Gastrocnemius medialis (tissue), 4 donors: Measurements from ENCODE around the gene EXOG. TPM values are rescaled to one million over a fixed set of nuclear protein-coding genes. Genes with fewer than 3 reads are reported as not detected.

Experiments
- ATAC-seq, 2 donors: fragments of 150-250 bp; one replicate each; pipeline ENCODE4 v1.9.1; 2016
- DNase-seq, 2 donors: peaks; one replicate each; pipeline ENCODE4 v3.0.0-alpha.2; 2019
- H3K27ac ChIP-seq, 4 donors: fragments of 200-600 bp; sonication (generic); 1 replicate in 1 of 4; 2 replicates in 3 of 4; pipeline ENCODE4 v1.5.1; 2016 to 2018; ENCODE audit warnings: mild to moderate bottlenecking in 2 of 4, moderate library complexity in 1 of 4
- H3K27me3 ChIP-seq, 3 donors: fragments of 200-600 bp; sonication (generic) in 2 of 3; 1 replicate in 1 of 3; 2 replicates in 2 of 3; pipeline versions ENCODE4 v1.5.1 to v1.6.0; 2016 to 2019; ENCODE audit warnings: mild to moderate bottlenecking in 1 of 3, moderate library complexity in 1 of 3
- H3K36me3 ChIP-seq, 2 donors: fragments of 200-600 bp; sonication (generic) in 1 of 2; one replicate each; pipeline ENCODE4 v1.5.1; 2017 to 2018
- H3K4me1 ChIP-seq, 2 donors: fragments of 200-600 bp; sonication (generic) in 1 of 2; one replicate each; pipeline ENCODE4 v1.5.1; 2016 to 2017; ENCODE audit warnings: mild to moderate bottlenecking in 2 of 2
- H3K4me3 ChIP-seq, 4 donors: fragments of 200-600 bp; sonication (generic) in 3 of 4; 1 replicate in 1 of 4; 2 replicates in 3 of 4; pipeline ENCODE4 v1.5.1; 2016 to 2019; ENCODE audit warnings: mild to moderate bottlenecking in 2 of 4
- H3K9me3 ChIP-seq, 3 donors: fragments of 200-600 bp; sonication (generic) in 2 of 3; 1 replicate in 1 of 3; 2 replicates in 2 of 3; pipeline ENCODE4 v1.5.1; 2016 to 2019
- CTCF ChIP-seq, 5 experiments: fragments of 450-650 bp in 3 of 5; fragments of 200-600 bp in 2 of 5; sonication (generic) in 2 of 5; IDR thresholded peaks in 4 of 5; conservative IDR thresholded peaks in 1 of 5; 1 replicate in 4 of 5; 2 replicates in 1 of 5; pipeline ENCODE4 v1.5.1; 2016 to 2019; ENCODE audit warnings: antibody characterized with exemption in 5 of 5, mild to moderate bottlenecking in 3 of 5, moderate library complexity in 3 of 5
- POLR2A ChIP-seq, 2 donors: fragments of 450-650 bp; IDR thresholded peaks; one replicate each; pipeline ENCODE4 v1.6.1; 2017; ENCODE audit warnings: antibody characterized with exemption in 2 of 2, mild to moderate bottlenecking in 2 of 2, moderate library complexity in 2 of 2
- in situ Hi-C, 4 donors: fragments of 200-750 bp; cut with MboI; loops; one replicate each; pipeline versions ENCODE4 v1.15.0 to v1.8.0; 2017; ENCODE audit warnings: low sequenced_read_pairs in 4 of 4
- intact Hi-C: fragments of 100-400 bp; cut with DNase I; formaldehyde crosslinking; loops from one replicate; pipeline ENCODE4 v1.15.1; 2023; ENCODE audit warnings: low total_unique reads
- total RNA-seq, 4 donors: library from RNA; depleted of rRNA; stranded (reverse); fragments of >200 nt; gene quantifications; one replicate each; pipeline versions ENCODE4 v1.1.0 to v1.2.3, GENCODE V29; 2016

Gene EXOG
- total RNA-seq, 4 donors from 2014 or later = 1.6 to 6.5 (median 2.2) TPM

GRCh38 chr3:38472342-38472741, 23.8 kb upstream of the EXOG start:
- ATAC-seq = no peak

DNA sequence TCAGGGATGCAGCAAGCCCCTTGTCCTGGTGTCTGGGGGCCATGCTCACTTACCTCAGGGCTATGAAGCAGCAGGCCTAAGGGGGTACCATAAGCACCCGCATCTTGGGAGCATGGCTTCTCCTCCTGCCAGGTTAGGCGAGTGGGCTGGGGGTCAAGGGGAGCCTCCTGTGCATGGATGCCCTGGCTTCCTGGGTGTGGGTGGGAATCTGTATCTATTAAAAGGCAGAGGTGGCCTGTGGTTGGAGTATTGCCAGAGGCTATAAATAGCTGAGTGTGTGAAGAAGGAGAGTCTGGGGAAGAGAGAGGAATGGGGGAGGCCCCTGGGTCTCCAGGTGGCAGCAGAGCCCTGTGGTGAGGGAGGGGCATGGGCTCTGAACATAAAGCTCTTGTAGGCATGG, 22.9 kb upstream of the EXOG start:
- TF ChIP-seq POLR2A (IDR thresholded peaks at IDR 0.05) = no peak
- TF ChIP-seq CTCF (IDR thresholded peaks at IDR 0.05 in 4 of 5, conservative IDR thresholded peaks at IDR 0.05 in 1 of 5) = no peak

More at GRCh38 chr3:38472342-38472741, 23.8 kb upstream of the EXOG start:
- no peak overlapping the region for H3K27ac ChIP-seq
- no peak overlapping the region for H3K4me3 ChIP-seq
- no peaks in the 10 kb centered on the region for H3K36me3 ChIP-seq
- no peak for TF ChIP-seq CTCF (IDR thresholded peaks at IDR 0.05 in 4 of 5, conservative IDR thresholded peaks at IDR 0.05 in 1 of 5)
- H3K9me3 ChIP-seq = no peaks in the 10 kb centered on the region
- H3K4me1 ChIP-seq = peaks cover 39 to 68% of the 10 kb centered on the region in 2 donors
- no peaks in the 10 kb centered on the region for H3K27me3 ChIP-seq
- intact Hi-C loops (loop anchor here (10.0 kb wide), 1 partner anchor 78 kb away; no protein-coding TSS in a partner anchor), in situ Hi-C loops (no loop called here)
- DNase-seq = no peak

GRCh38 chr3:38474928-38475605, 21.1 kb upstream of the EXOG start:
- in situ Hi-C loops = loop anchor here in 3 of 4 donors (25.0 kb wide), 1 partner anchor 338 kb away; the partner anchor contains the start of genes ACAA1 (in 3 of the 3) and MYD88 (in 3 of the 3)
- Histone ChIP-seq H3K4me1 (peaks cover 22 to 45% of the 10 kb centered on the region in 2 donors), H3K36me3 (peaks cover 0 to 1% of the 10 kb centered on the region in 2 donors), H3K9me3 (no peaks in the 10 kb centered on the region), H3K27ac (no peak overlapping the region), H3K4me3 (no peak overlapping the region), H3K27me3 (no peaks in the 10 kb centered on the region)
- ATAC-seq = no peak
- no peak for TF ChIP-seq CTCF (IDR thresholded peaks at IDR 0.05 in 4 of 5, conservative IDR thresholded peaks at IDR 0.05 in 1 of 5)
- TF ChIP-seq POLR2A (IDR thresholded peaks at IDR 0.05) = no peak
- intact Hi-C loops = loop anchor here (10.0 kb wide), 1 partner anchor 80 kb away; no protein-coding TSS in a partner anchor
- DNase-seq = no peak

More for the DNA sequence above, 22.9 kb upstream of the EXOG start:
- intact Hi-C loops (loop anchor here (10.0 kb wide), 1 partner anchor 78 kb away; no protein-coding TSS in a partner anchor), in situ Hi-C loops (no loop called here)
- no peak for ATAC-seq
- H3K9me3 ChIP-seq = no peaks in the 10 kb centered on the region
- no peaks in the 10 kb centered on the region for H3K36me3 ChIP-seq
- no peak for DNase-seq
- no peaks in the 10 kb centered on the region for H3K27me3 ChIP-seq
- no peak overlapping the region for H3K27ac ChIP-seq
- H3K4me1 ChIP-seq = peaks cover 35 to 62% of the 10 kb centered on the region in 2 donors
- H3K4me3 ChIP-seq = no peak overlapping the region

DNA sequence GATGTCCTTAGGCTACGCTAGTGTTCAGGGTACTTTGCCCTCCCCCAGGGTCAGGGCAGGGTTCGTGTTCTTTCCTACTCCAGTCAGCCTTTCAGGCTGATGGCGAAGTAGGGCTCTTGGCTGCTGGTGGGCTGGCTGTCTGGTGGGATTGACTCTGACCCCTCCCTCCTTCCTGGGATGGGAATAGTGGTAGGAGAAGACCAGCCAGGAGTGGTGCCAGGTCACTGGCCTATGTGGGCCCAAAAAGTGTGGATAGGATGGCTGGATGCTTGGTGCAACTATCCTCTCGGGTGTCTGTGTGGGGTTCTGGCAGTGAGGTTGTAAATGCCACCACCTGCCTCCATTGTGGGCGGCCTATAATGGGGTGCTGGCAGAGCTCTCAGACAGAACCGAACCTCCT, 20.4 kb upstream of the EXOG start:
- no peak for ATAC-seq
- Histone ChIP-seq H3K9me3 (no peaks in the 10 kb centered on the region), H3K27me3 (no peaks in the 10 kb centered on the region), H3K27ac (no peak overlapping the region), H3K36me3 (peaks cover 0 to 8% of the 10 kb centered on the region in 2 donors), H3K4me1 (peaks cover 21 to 44% of the 10 kb centered on the region in 2 donors), H3K4me3 (no peak overlapping the region)
- TF ChIP-seq CTCF (IDR thresholded peaks at IDR 0.05 in 4 of 5, conservative IDR thresholded peaks at IDR 0.05 in 1 of 5) = no peak
- TF ChIP-seq POLR2A (IDR thresholded peaks at IDR 0.05) = no peak
- intact Hi-C loops (loop anchor here (10.0 kb wide), 1 partner anchor 81 kb away; no protein-coding TSS in a partner anchor), in situ Hi-C loops (loop anchor here in 3 of 4 donors (25.0 kb wide), 1 partner anchor 338 kb away; the partner anchor contains the start of genes ACAA1 (in 3 of the 3) and MYD88 (in 3 of the 3))
- no peak for DNase-seq
